ENCODE data around the gene FARSA. TPM values are rescaled to one million over a fixed set of nuclear protein-coding genes. Genes with fewer than 3 reads are reported as not detected.
A peak's percentile ranks its signal among the peaks of the same experiment; 100 is the strongest.

Gene FARSA
- total and polyA plus RNA-seq, 2 of the 13 experiments (the other 11 are each of a cell fraction or from before 2014, with no cell fraction given) = 25.9 to 72.0 TPM

GRCh38 chr19:12913011-12913561, 20.4 kb downstream of the FARSA start (continued):
- TF ChIP-seq THAP8 (CRISPR knock-in tag; IDR thresholded peaks at IDR 0.05; ENCODE audit: borderline replicate concordance) (no peak), TFAP4 (IDR thresholded peaks at IDR 0.05; ENCODE audit: borderline replicate concordance, low read depth) (peak; percentile 45; the same call in 1 of the 2 replicates), GZF1 (CRISPR knock-in tag; IDR thresholded peaks at IDR 0.05) (no peak), ZNF280D (CRISPR knock-in tag; IDR thresholded peaks at IDR 0.05) (no peak), MXD4 (CRISPR knock-in tag; IDR thresholded peaks at IDR 0.05) (0 out of 2 replicates have a peak, but pooled peaks have one; percentile 41), ATF5 (CRISPR knock-in tag; IDR thresholded peaks at IDR 0.05; ENCODE audit: low read depth) (0 out of 2 replicates have a peak, but pooled peaks have one; percentile 39), ZNF562 (CRISPR knock-in tag; IDR thresholded peaks at IDR 0.05; ENCODE audit: borderline replicate concordance) (no peak), ZNF713 (CRISPR knock-in tag; IDR thresholded peaks at IDR 0.05) (no peak), ZNF296 (CRISPR knock-in tag; conservative IDR thresholded peaks at IDR 0.05) (no peak), ZNF720 (CRISPR knock-in tag; IDR thresholded peaks at IDR 0.05) (no peak), FOXO4 (CRISPR knock-in tag; conservative IDR thresholded peaks at IDR 0.05) (no peak), ZFP36 (IDR thresholded peaks at IDR 0.05; ENCODE audit: borderline replicate concordance, low read depth, low read length, partially characterized antibody) (no peak), FOSL2 (CRISPR knock-in tag; IDR thresholded peaks at IDR 0.05) (peak; percentile 18; the same call in 1 of the 2 replicates), TEAD3 (CRISPR knock-in tag; optimal IDR thresholded peaks at IDR 0.05; ENCODE audit: borderline replicate concordance) (peak; percentile 51), SMYD3 (CRISPR knock-in tag; IDR thresholded peaks at IDR 0.05) (no peak), KLF11 (CRISPR knock-in tag; IDR thresholded peaks at IDR 0.05) (no peak), RBM22 (optimal IDR thresholded peaks at IDR 0.05; ENCODE audit: low read length) (no peak), NR1H2 (CRISPR knock-in tag; IDR thresholded peaks at IDR 0.05; ENCODE audit: borderline replicate concordance, low read depth) (no peak), MLXIP (CRISPR knock-in tag; IDR thresholded peaks at IDR 0.05; ENCODE audit: borderline replicate concordance) (no peak), MAF1 (CRISPR knock-in tag; IDR thresholded peaks at IDR 0.05; ENCODE audit: borderline replicate concordance) (no peak), MED1 (CRISPR knock-in tag; IDR thresholded peaks at IDR 0.05) (peak; percentile 22; the same call in 1 of the 2 replicates)

All from HepG2 (cell line).